ENCODE data around the gene SLFNL1. TPM values are rescaled to one million over a fixed set of nuclear protein-coding genes. Genes with fewer than 3 reads are reported as not detected.

Gene SLFNL1
- total RNA-seq, 2 donors from 2014 or later: 0.15 TPM; not detected in 1

- Histone ChIP-seq H3K27ac (ENCODE audit: low read depth, low read length) (no peak overlapping the region), H3K27me3 (ENCODE audit: control insufficient read depth, insufficient read depth, low read length, poor library complexity, severe bottlenecking) (no peaks in the 10 kb centered on the region), H3K9ac (ENCODE audit: extremely low read depth, low read length, poor library complexity, severe bottlenecking) (no peak overlapping the region), H3K36me3 (ENCODE audit: control insufficient read depth, insufficient read depth, low read length) (peaks cover 83% of the 10 kb centered on the region), H3K9me3 (ENCODE audit: control insufficient read depth, low read length) (no peaks in the 10 kb centered on the region), H3K4me3 (ENCODE audit: low read length) (no peak overlapping the region), H3K4me1 (ENCODE audit: control insufficient read depth, insufficient read depth, low read length) (peaks cover 7% of the 10 kb centered on the region)
- Mint-ChIP-seq H3K9me3 (no peaks in the 10 kb centered on the region), H3K27me3 (ENCODE audit: insufficient read depth) (no peaks in the 10 kb centered on the region), H3K4me3 (no peak overlapping the region), H3K36me3 (ENCODE audit: low read depth) (peaks cover 73% of the 10 kb centered on the region), H3K27ac (peak overlapping the region; percentile 40), H3K4me1 (peaks cover 23% of the 10 kb centered on the region)
- TF ChIP-seq CTCF (conservative IDR thresholded peaks at IDR 0.05): no peak
- 90 to 97% methylated on average over 3 of the region's 3 CpGs for WGBS, 2 experiments (ENCODE audit: insufficient coverage in 1 of 2, insufficient read length in 1 of 2)
- DNase-seq: no peak
Observed at GRCh38 chr1:40985875-40986274, 35.6 kb downstream of the SLFNL1 start.

GRCh38 chr1:40985161-40985560, 36.4 kb downstream of the SLFNL1 start:
- Histone ChIP-seq H3K27ac (ENCODE audit: low read depth, low read length) (no peak overlapping the region), H3K4me1 (ENCODE audit: control insufficient read depth, insufficient read depth, low read length) (peaks cover 7% of the 10 kb centered on the region), H3K9me3 (ENCODE audit: control insufficient read depth, low read length) (no peaks in the 10 kb centered on the region), H3K4me3 (ENCODE audit: low read length) (no peak overlapping the region), H3K36me3 (ENCODE audit: control insufficient read depth, insufficient read depth, low read length) (peaks cover 76% of the 10 kb centered on the region), H3K27me3 (ENCODE audit: control insufficient read depth, insufficient read depth, low read length, poor library complexity, severe bottlenecking) (no peaks in the 10 kb centered on the region), H3K9ac (ENCODE audit: extremely low read depth, low read length, poor library complexity, severe bottlenecking) (no peak overlapping the region)
- no peak for DNase-seq
- Mint-ChIP-seq H3K4me3 (no peak overlapping the region), H3K27me3 (ENCODE audit: insufficient read depth) (no peaks in the 10 kb centered on the region), H3K9me3 (no peaks in the 10 kb centered on the region), H3K27ac (no peak overlapping the region), H3K4me1 (peaks cover 27% of the 10 kb centered on the region), H3K36me3 (ENCODE audit: low read depth) (peaks cover 66% of the 10 kb centered on the region)
- TF ChIP-seq CTCF (conservative IDR thresholded peaks at IDR 0.05): no peak
- 96 to 99% methylated on average over 5 of the region's 5 CpGs for WGBS, 2 experiments (ENCODE audit: insufficient coverage in 1 of 2, insufficient read length in 1 of 2)

- no peak for TF ChIP-seq CTCF (conservative IDR thresholded peaks at IDR 0.05)
- no peaks in the 10 kb centered on the region for H3K9me3 ChIP-seq (ENCODE audit: control insufficient read depth, low read length)
- no peak overlapping the region for H3K9ac ChIP-seq (ENCODE audit: extremely low read depth, low read length, poor library complexity, severe bottlenecking)
- Mint-ChIP-seq H3K4me1 (peaks cover 27% of the 10 kb centered on the region), H3K36me3 (ENCODE audit: low read depth) (peaks cover 60% of the 10 kb centered on the region), H3K9me3 (no peaks in the 10 kb centered on the region), H3K27me3 (ENCODE audit: insufficient read depth) (no peaks in the 10 kb centered on the region), H3K4me3 (no peak overlapping the region), H3K27ac (no peak overlapping the region)
- 98 to 100% methylated on average over 3 to 4 of the region's 4 CpGs for WGBS, 2 experiments (ENCODE audit: insufficient coverage in 1 of 2, insufficient read length in 1 of 2)
- H3K27ac ChIP-seq (ENCODE audit: low read depth, low read length): no peak overlapping the region
- H3K27me3 ChIP-seq (ENCODE audit: control insufficient read depth, insufficient read depth, low read length, poor library complexity, severe bottlenecking): no peaks in the 10 kb centered on the region
- H3K4me1 ChIP-seq (ENCODE audit: control insufficient read depth, insufficient read depth, low read length): peaks cover 7% of the 10 kb centered on the region
- H3K4me3 ChIP-seq (ENCODE audit: low read length): no peak overlapping the region
- H3K36me3 ChIP-seq (ENCODE audit: control insufficient read depth, insufficient read depth, low read length): peaks cover 70% of the 10 kb centered on the region
- no peak for DNase-seq
Observed at GRCh38 chr1:40984531-40984930, 37.0 kb downstream of the SLFNL1 start.
